ENCODE data around the gene ITPRIP. TPM values are rescaled to one million over a fixed set of nuclear protein-coding genes. Genes with fewer than 3 reads are reported as not detected.

Gene ITPRIP
- total and polyA plus RNA-seq, 2 of the 8 experiments (the other 6 are each of a cell fraction or from before 2014, with no cell fraction given) = 15.3 to 16.9 TPM

DNA sequence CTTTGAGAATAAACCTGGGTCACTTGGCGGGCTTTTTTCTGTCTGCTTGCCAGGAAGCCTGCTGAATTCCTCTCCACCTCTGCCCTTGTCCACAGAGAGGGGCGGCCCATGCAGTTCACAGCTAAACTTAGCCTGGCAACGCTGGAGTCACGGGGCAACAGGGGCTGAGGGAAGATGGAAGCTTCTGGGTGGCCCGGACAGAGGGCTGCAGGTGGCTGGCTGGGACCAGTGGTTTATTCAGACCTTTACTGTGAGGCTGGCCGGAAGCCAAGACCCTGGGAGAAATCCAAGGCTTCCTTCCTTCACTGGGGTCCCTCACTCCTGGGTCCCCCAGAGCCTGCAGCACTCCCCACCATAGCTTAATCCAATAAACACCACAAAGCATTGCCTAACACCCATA is 17.0 kb downstream of the ITPRIP start (continued):
- no peak for TF ChIP-seq CHD7 (IDR thresholded peaks at IDR 0.05; ENCODE audit: insufficient replicate concordance, low read length)
- no peak for TF ChIP-seq ASH2L (IDR thresholded peaks at IDR 0.05; ENCODE audit: low read length)
- no peak for TF ChIP-seq CEBPB (IDR thresholded peaks at IDR 0.05; ENCODE audit: low read depth, low read length)
- no peak for TF ChIP-seq PHF8 (conservative IDR thresholded peaks at IDR 0.05; ENCODE audit: low read depth, low read length)
- TF ChIP-seq TEAD4 (IDR thresholded peaks at IDR 0.05; ENCODE audit: low read depth, low read length) = no peak
- TF ChIP-seq E2F6 (IDR thresholded peaks at IDR 0.05) = no peak
- no peak for TF ChIP-seq SAP30 (IDR thresholded peaks at IDR 0.05; ENCODE audit: insufficient read depth, insufficient replicate concordance, low read length)
- TF ChIP-seq NANOG (IDR thresholded peaks at IDR 0.05; ENCODE audit: insufficient read depth, low read depth, low read length, poor library complexity, severe bottlenecking) = no peak
- no peak for TF ChIP-seq CREB1 (IDR thresholded peaks at IDR 0.05)
- TF ChIP-seq EZH2 (IDR thresholded peaks at IDR 0.05; ENCODE audit: low read depth, low read length, severe bottlenecking) = no peak

Measured in H1 (cell line).